Fibroblast of lung (primary cell): ENCODE measurements around the gene SCN3A. TPM values are rescaled to one million over a fixed set of nuclear protein-coding genes. Genes with fewer than 3 reads are reported as not detected.

Source experiments
- DNase-seq, 2 donors: peaks; one replicate each; pipeline versions ENCODE4 v3.0.0 to v3.0.0-alpha.2; 2010; ENCODE audit warnings: low read depth in 2 of 2
- H2AFZ ChIP-seq: 2 replicates; pipeline ENCODE4 v1.5.1; 2012; ENCODE audit warnings: low read length, control low read depth, inconsistent platforms
- H3K27ac ChIP-seq: 2 replicates; pipeline ENCODE4 v1.5.1; 2011; ENCODE audit warnings: low read length, control low read depth; ENCODE audit not compliant: insufficient read depth
- H3K27me3 ChIP-seq: 2 replicates; pipeline ENCODE4 v1.5.1; 2011; ENCODE audit warnings: mild to moderate bottlenecking, low read length; ENCODE audit not compliant: control insufficient read depth, insufficient read depth
- H3K36me3 ChIP-seq: 2 replicates; pipeline ENCODE4 v1.5.1; 2011; ENCODE audit warnings: low read length; ENCODE audit not compliant: control insufficient read depth, insufficient read depth
- H3K4me1 ChIP-seq: 2 replicates; pipeline ENCODE4 v1.5.1; 2011; ENCODE audit warnings: low read length; ENCODE audit not compliant: control insufficient read depth, insufficient read depth; ENCODE audit errors: extremely low read depth
- H3K4me2 ChIP-seq: 2 replicates; pipeline ENCODE4 v1.5.1; 2011; ENCODE audit warnings: low read length, control low read depth; ENCODE audit not compliant: insufficient read depth; ENCODE audit errors: extremely low read depth
- H3K4me3 ChIP-seq, 4 experiments: fragments of 200-600 bp in 1 of 4; sonication (generic) in 1 of 4; replicated peaks in 1 of 4; 2 replicates each; pipeline ENCODE4 v1.5.1; 2011 to 2016; ENCODE audit warnings: low read length in 4 of 4, low read depth in 3 of 4, mild to moderate bottlenecking in 3 of 4, control low read depth in 2 of 4, inconsistent platforms in 1 of 4, mixed read lengths in 1 of 4; ENCODE audit not compliant: insufficient read depth in 1 of 4; ENCODE audit errors: control extremely low read depth in 1 of 4
- H3K79me2 ChIP-seq: 2 replicates; pipeline ENCODE4 v1.5.1; 2012; ENCODE audit warnings: mild to moderate bottlenecking, low read length, inconsistent platforms; ENCODE audit not compliant: control insufficient read depth, insufficient read depth
- H3K9ac ChIP-seq: 2 replicates; pipeline ENCODE4 v1.5.1; 2011; ENCODE audit warnings: mild to moderate bottlenecking, low read length, control low read depth; ENCODE audit not compliant: insufficient read depth
- H3K9me3 ChIP-seq: 2 replicates; pipeline ENCODE4 v1.5.1; 2012; ENCODE audit warnings: low read depth, low read length; ENCODE audit not compliant: control insufficient read depth, insufficient read depth
- H4K20me1 ChIP-seq: 2 replicates; pipeline ENCODE4 v1.5.1; 2011; ENCODE audit warnings: low read length; ENCODE audit not compliant: control insufficient read depth, insufficient read depth; ENCODE audit errors: extremely low read depth
- EZH2 ChIP-seq: IDR thresholded peaks from 2 replicates; pipeline ENCODE4 v1.5.1; 2012; ENCODE audit warnings: low read length, control low read depth, mild to moderate bottlenecking; ENCODE audit errors: missing control alignments
- polyA plus RNA-seq, 2 donors: library from polyadenylated mRNA; depleted of rRNA in 1 of 2; stranded (reverse) in 1 of 2; unstranded in 1 of 2; fragments of >200 nt; gene quantifications; 2 replicates each; pipeline ENCODE4 v1.2.1, GENCODE V29; 2011 to 2012; ENCODE audit warnings: missing spikeins in 1 of 2
- total RNA-seq: library from RNA; depleted of rRNA; stranded (reverse); fragments of >200 nt; gene quantifications from 2 replicates; pipeline ENCODE4 v1.2.1, GENCODE V29; 2014
- TF ChIP-seq, protein P1 (sequence below), 2 donors: IDR thresholded peaks in 1 of 2; conservative IDR thresholded peaks in 1 of 2; 1 replicate in 1 of 2; 2 replicates in 1 of 2; pipeline ENCODE4 v1.5.1; 2011 to 2012; ENCODE audit warnings: low read length in 2 of 2, control low read depth in 1 of 2, inconsistent platforms in 1 of 2, low read depth in 1 of 2, mild to moderate bottlenecking in 1 of 2

Gene SCN3A
- total and polyA plus RNA-seq, 2 donors (not counting 1 experiment from before 2014, with no cell fraction given): 0.14 to 0.33 TPM

GRCh38 chr2:165082479-165082878 lies 121.4 kb downstream of the SCN3A start:
- H3K27ac ChIP-seq: no peak overlapping the region
- no peak overlapping the region for H2AFZ ChIP-seq
- H3K9ac ChIP-seq: no peak overlapping the region
- no peaks in the 10 kb centered on the region for H3K9me3 ChIP-seq
- H3K4me1 ChIP-seq: no peaks in the 10 kb centered on the region
- H3K4me3 ChIP-seq: no peak overlapping the region
- H4K20me1 ChIP-seq: no peaks in the 10 kb centered on the region
- no peaks in the 10 kb centered on the region for H3K36me3 ChIP-seq
- H3K79me2 ChIP-seq: no peaks in the 10 kb centered on the region
- no peak overlapping the region for H3K4me2 ChIP-seq
- TF ChIP-seq EZH2: no peak
- no peak for DNase-seq
- no peaks in the 10 kb centered on the region for H3K27me3 ChIP-seq

DNA sequence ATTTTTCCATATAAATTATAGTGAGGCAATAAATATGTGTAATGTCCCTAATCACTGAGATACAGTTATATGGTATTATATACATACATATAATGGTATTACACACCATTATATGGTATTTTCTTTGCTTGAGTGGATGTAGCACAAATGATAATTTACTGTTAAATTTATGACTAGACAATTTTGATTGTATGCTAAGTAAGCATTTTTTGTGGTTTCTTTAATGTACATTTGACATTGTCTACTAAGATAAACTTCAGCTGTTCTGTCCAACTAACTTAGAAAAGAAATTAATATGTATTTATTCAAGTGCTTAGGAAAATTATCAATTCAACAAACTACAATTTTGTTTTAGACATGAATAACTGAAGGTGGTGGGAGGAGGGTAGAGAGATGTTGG lies 122.6 kb downstream of the SCN3A start:
- Histone ChIP-seq H3K79me2 (no peaks in the 10 kb centered on the region), H4K20me1 (no peaks in the 10 kb centered on the region), H3K4me1 (no peaks in the 10 kb centered on the region), H2AFZ (no peak overlapping the region), H3K4me3 (no peak overlapping the region), H3K9me3 (no peaks in the 10 kb centered on the region), H3K36me3 (no peaks in the 10 kb centered on the region), H3K4me2 (no peak overlapping the region), H3K27me3 (no peaks in the 10 kb centered on the region), H3K9ac (no peak overlapping the region), H3K27ac (no peak overlapping the region)
- TF ChIP-seq, protein P1, sequence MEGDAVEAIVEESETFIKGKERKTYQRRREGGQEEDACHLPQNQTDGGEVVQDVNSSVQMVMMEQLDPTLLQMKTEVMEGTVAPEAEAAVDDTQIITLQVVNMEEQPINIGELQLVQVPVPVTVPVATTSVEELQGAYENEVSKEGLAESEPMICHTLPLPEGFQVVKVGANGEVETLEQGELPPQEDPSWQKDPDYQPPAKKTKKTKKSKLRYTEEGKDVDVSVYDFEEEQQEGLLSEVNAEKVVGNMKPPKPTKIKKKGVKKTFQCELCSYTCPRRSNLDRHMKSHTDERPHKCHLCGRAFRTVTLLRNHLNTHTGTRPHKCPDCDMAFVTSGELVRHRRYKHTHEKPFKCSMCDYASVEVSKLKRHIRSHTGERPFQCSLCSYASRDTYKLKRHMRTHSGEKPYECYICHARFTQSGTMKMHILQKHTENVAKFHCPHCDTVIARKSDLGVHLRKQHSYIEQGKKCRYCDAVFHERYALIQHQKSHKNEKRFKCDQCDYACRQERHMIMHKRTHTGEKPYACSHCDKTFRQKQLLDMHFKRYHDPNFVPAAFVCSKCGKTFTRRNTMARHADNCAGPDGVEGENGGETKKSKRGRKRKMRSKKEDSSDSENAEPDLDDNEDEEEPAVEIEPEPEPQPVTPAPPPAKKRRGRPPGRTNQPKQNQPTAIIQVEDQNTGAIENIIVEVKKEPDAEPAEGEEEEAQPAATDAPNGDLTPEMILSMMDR (conservative IDR thresholded peaks at IDR 0.05 in 1 of 2, IDR thresholded peaks at IDR 0.05 in 1 of 2; ENCODE audit: low read depth in 1 of 2, low read length in 2 of 2): no peak
- TF ChIP-seq EZH2: no peak
- no peak for DNase-seq

GRCh38 chr2:165079432-165079831 lies 124.4 kb downstream of the SCN3A start:
- no peak overlapping the region for H3K27ac ChIP-seq
- H3K36me3 ChIP-seq: no peaks in the 10 kb centered on the region
- H4K20me1 ChIP-seq: no peaks in the 10 kb centered on the region
- H3K27me3 ChIP-seq: no peaks in the 10 kb centered on the region
- H3K9ac ChIP-seq: no peak overlapping the region
- no peak overlapping the region for H3K4me3 ChIP-seq
- H3K4me2 ChIP-seq: no peak overlapping the region
- TF ChIP-seq EZH2: no peak
- TF ChIP-seq, protein P1 (conservative IDR thresholded peaks at IDR 0.05 in 1 of 2, IDR thresholded peaks at IDR 0.05 in 1 of 2; ENCODE audit: low read depth in 1 of 2, low read length in 2 of 2): no peak
- DNase-seq: no peak
- no peak overlapping the region for H2AFZ ChIP-seq
- H3K79me2 ChIP-seq: no peaks in the 10 kb centered on the region
- H3K9me3 ChIP-seq: no peaks in the 10 kb centered on the region
- H3K4me1 ChIP-seq: no peaks in the 10 kb centered on the region
